Stimulated activated CD8-positive, alpha-beta memory T cell treated with anti-CD3 and anti-CD28 coated beads, Interleukin-15, amount 100 ng/mL, for 1 hour (primary cell): ENCODE data around the gene OSMR.
"Not testable (repeated sequence)": the region's sequence is repeated elsewhere in the genome, so short reads cannot be mapped to it uniquely, and the experiment has no call there.

ENCODE experiments used
- DNase-seq: peaks from one replicate; pipeline ENCODE4 v3.0.0-alpha.2; 2020; ENCODE audit warnings: low read depth

OSMR gene

DNA sequence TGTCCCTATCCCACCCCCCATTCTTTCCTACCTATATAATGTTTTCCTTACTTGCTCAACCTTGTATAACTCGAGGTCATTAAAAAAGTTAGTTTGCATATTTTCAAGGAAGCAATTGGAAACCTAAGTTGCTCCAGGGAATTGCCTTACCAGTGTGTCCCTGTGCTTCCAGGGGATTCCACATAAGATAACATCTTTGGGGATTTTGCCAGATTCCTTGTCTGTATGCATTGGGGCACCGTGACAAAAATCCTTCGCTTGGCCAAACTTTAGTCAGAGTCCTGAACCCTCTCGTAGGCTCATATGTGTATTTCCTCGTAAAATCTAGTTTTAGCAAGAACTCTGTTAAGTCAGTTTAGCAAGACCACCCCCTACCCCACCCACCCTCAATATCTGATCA, 14.7 kb upstream of the OSMR start:
- no peak for DNase-seq

GRCh38 chr5:38831909-38832308, 13.9 kb upstream of the OSMR start:
- DNase-seq = no peak

GRCh38 chr5:38832810-38833209, 13.0 kb upstream of the OSMR start:
- DNase-seq = no peak

GRCh38 chr5:38835887-38836286, 9.9 kb upstream of the OSMR start:
- DNase-seq = no peak

GRCh38 chr5:38837416-38837815, 8.4 kb upstream of the OSMR start:
- DNase-seq = no peak

- DNase-seq = no peak
These were observed 7.9 kb upstream of the OSMR start for GRCh38 chr5:38837932-38838331.

- no peak for DNase-seq
These were observed 2.1 kb upstream of the OSMR start for GRCh38 chr5:38843665-38844064.

- DNase-seq = no peak
These were observed 683 bp downstream of the OSMR start for GRCh38 chr5:38846379-38847011.

GRCh38 chr5:38847559-38848347, 1.9 kb downstream of the OSMR start:
- DNase-seq = no peak

DNA sequence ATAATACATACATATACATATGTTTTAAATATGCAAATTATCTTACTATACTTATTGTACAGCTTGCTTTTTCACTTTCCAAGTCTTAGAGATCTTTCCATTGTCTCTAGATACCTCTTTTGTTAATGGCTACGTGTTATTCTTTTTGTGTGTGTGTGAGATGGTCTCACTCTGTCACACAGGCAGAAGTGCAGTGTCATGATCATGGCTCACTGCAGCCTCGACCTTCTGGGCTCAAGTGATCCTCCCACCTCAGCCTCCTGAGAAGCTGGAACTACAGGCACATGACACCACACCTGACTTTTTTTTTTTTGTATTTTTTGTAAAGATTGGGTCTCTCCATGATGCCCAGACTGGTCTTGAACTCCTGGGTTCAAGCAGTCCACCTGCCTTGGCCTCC, 2.8 kb downstream of the OSMR start:
- DNase-seq = no peak

- not testable (repeated sequence) for DNase-seq
These were observed 5.8 kb downstream of the OSMR start for GRCh38 chr5:38851640-38852039.

DNA sequence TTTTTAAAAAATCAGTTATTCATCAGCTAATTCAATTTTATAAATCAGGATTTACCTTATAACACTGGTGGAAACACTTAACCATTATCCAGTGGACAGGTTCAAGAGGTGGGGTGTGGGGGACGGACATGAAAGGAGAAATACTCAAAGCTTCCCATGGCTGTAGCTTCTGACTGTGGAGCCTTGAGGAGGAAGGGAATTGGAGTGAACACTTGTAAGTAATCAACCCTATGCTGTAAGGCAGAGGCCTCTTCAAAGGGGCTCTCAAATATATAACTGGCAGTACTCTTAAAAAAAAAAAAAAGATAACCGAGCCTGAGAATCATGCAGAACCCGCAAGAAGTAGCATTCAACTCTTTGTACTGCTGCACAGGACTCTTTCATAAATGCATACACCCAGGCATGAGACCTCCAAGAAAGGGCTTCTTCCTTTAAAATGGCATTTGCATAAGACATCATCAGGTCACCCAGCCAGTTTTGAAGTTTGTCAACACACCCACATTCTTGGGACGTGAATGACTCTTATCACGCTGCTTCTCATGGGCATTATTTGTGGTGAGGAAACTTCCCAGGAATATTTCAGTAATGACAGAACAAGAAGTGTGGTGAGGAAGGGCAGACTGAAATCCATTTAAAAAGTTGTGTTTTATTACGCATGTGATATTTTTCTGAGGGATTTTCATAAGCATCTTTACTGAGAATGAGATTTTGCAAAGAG, 8.1 kb downstream of the OSMR start:
- DNase-seq = no peak

- no peak for DNase-seq
These were observed 9.1 kb downstream of the OSMR start for GRCh38 chr5:38854907-38855306.

DNA sequence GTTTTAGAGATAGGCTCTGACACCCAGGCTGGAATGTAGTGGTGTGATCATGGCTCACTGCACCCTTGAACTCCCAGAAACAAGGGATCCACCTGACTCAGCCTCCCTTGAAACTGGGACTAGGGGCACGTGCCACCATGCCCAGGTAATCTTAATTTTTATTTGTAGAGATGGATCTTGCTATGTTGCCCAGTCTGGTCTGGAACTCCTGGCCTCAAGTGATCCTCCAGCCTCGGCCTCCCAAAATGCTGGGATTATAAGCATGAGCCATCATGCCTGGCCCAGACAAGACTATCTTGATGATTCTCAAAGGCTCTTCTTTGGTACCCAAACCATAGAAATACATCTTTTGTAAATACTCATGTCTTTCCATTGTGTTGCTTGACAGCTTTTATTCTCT, 10.8 kb downstream of the OSMR start:
- DNase-seq = no peak

GRCh38 chr5:38858839-38859238, 13.0 kb downstream of the OSMR start:
- no peak for DNase-seq

GRCh38 chr5:38861986-38862770, 16.4 kb downstream of the OSMR start:
- DNase-seq = not testable (repeated sequence)

DNA sequence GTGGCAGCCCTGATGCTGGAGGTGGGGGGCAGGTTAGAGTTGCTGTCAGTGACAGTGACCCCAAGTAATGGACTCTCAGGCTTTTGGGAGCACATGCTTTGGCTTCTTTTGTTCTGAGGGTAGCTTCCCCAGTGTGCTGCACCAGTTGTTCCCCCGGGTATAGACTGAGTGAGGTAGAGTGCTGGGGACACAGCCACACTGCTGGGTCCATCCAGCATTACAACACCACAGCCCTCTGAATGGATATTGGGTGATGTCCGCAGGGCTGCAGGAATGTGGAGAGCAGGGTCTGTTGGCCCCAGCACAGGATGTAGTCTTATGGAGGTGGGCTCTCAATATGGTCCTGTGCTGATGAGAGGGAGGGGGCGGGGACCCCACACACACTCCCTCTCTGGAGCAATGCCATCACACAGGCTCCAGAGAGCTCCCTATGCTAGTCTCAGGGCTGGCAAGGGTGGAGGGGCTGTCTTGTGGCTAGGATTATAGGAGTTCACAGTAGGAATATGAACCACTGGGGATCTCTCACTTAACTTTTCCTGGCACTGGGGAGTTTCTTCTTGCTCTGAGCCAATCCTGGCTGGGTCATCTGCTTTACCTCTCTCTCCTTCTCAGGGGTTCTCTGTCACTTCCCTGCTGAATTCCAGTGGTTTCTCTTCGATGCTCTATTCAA, 20.7 kb downstream of the OSMR start:
- no peak for DNase-seq

GRCh38 chr5:38867032-38867398, 21.2 kb downstream of the OSMR start:
- no peak for DNase-seq

- DNase-seq = no peak
These were observed 21.6 kb downstream of the OSMR start for GRCh38 chr5:38867416-38867815.

- no peak for DNase-seq
These were observed 24.8 kb downstream of the OSMR start for GRCh38 chr5:38870595-38870994.

DNA sequence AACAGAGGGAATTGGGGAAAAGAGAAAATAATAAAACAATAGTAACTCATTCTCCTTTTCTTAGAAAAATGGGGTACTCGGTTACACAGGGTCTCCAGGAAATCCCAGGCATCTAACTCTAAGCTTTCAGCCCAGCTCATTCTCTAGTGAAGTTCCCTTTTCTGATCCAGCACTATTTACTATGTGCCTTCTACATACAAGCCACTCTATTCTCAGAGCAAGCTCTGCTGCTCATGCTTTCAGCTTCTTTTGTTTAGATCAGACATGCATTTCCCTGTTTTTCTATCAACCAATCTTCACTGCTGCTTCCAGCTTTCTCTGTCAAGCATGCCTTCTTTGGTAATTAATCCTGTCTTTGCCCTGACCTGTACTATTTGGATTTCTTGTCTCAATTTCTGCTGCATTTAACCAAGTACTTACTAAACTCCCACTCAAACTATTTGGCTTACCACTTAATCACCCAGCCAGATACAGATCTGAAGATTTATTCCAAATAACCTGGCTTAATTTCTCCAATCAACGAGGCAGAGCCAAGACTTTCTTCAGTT, 25.3 kb downstream of the OSMR start:
- DNase-seq = no peak
